HG02840 (cell line): ENCODE results near the gene C6orf47.
"Not testable (repeated sequence)": the region's sequence is repeated elsewhere in the genome, so short reads cannot be mapped to it uniquely, and the experiment has no call there.

Experiments used
- ATAC-seq: cut with Tn5 transposase; IDR thresholded peaks from one replicate; pipeline ENCODE4 v1.9.1; 2021; ENCODE audit warnings: mild to moderate bottlenecking, moderate library complexity, moderate number of reproducible peaks; ENCODE audit not compliant: unreplicated experiment, low FRiP score

C6orf47 gene

GRCh38 chr6:31660381-31661261 is at the start of gene C6orf47:
TSS of gene C6orf47 (minus strand) at chr6:31660778. CDS start at chr6:31659947, 831 bp downstream.
- no peak for ATAC-seq

GRCh38 chr6:31709157-31709556 is 48.6 kb upstream of the C6orf47 start:
- not testable (repeated sequence) for ATAC-seq

GRCh38 chr6:31708224-31708623 is 47.6 kb upstream of the C6orf47 start:
- ATAC-seq = no peak

- ATAC-seq = no peak
Measured at GRCh38 chr6:31707701-31708100, 47.1 kb upstream of the C6orf47 start.

GRCh38 chr6:31706599-31706998 is 46.0 kb upstream of the C6orf47 start, which contains the start of gene LY6G6F:
TSS of gene LY6G6F (plus strand) at chr6:31706866. CDS start at chr6:31706907, 41 bp downstream.
- no peak for ATAC-seq

- no peak for ATAC-seq
Measured at GRCh38 chr6:31705931-31706330, 45.4 kb upstream of the C6orf47 start.

- ATAC-seq = peak; percentile 71
Measured at GRCh38 chr6:31702819-31703716, 42.5 kb upstream of the C6orf47 start, which contains the start of gene ABHD16A. TSS of gene ABHD16A (minus strand) at chr6:31703324. CDS start at chr6:31703281, 43 bp downstream.

GRCh38 chr6:31702405-31702818 is 41.8 kb upstream of the C6orf47 start:
- ATAC-seq = no peak

GRCh38 chr6:31701666-31702404 is 41.3 kb upstream of the C6orf47 start:
- no peak for ATAC-seq

GRCh38 chr6:31700740-31701401 is 40.3 kb upstream of the C6orf47 start:
- ATAC-seq = no peak

GRCh38 chr6:31697555-31697954 is 37.0 kb upstream of the C6orf47 start:
- no peak for ATAC-seq

- ATAC-seq = no peak
Measured at GRCh38 chr6:31693535-31693934, 33.0 kb upstream of the C6orf47 start.

- no peak for ATAC-seq
Measured at GRCh38 chr6:31692886-31693285, 32.3 kb upstream of the C6orf47 start.

- ATAC-seq = no peak
Measured at GRCh38 chr6:31692353-31692752, 31.8 kb upstream of the C6orf47 start.

GRCh38 chr6:31691564-31692108 is 31.1 kb upstream of the C6orf47 start:
- no peak for ATAC-seq

- ATAC-seq = no peak
Measured at GRCh38 chr6:31691078-31691463, 30.5 kb upstream of the C6orf47 start.

GRCh38 chr6:31690231-31691077 is 29.9 kb upstream of the C6orf47 start:
- no peak for ATAC-seq

- ATAC-seq = no peak
Measured at GRCh38 chr6:31689249-31690110, 28.9 kb upstream of the C6orf47 start.
